Activated T-helper 2 cell treated with anti-CD3 and anti-CD28 coated beads, Interferon-gamma antibody, Interleukin-2, Interleukin-4, amounts not matched to agents 10 μg/mL and 5 μg/mL and 100 μg/mL, durations not matched to agents 14 hours and 24 hours and 36 hours (primary cell): ENCODE results near the gene DDX41. TPM values are rescaled to one million over a fixed set of nuclear protein-coding genes. Genes with fewer than 3 reads are reported as not detected.
A peak's percentile ranks its signal among the peaks of the same experiment; 100 is the strongest.
"Not testable (repeated sequence)": the region's sequence is repeated elsewhere in the genome, so short reads cannot be mapped to it uniquely, and the experiment has no call there.

Experiments
- DNase-seq: peaks from one replicate; pipeline ENCODE4 v3.0.0; 2021; ENCODE audit warnings: low spot score
- H3K27ac Mint-ChIP-seq: one replicate; pipeline ENCODE4 v1.8.0; 2021; ENCODE audit warnings: mixed read lengths
- H3K27me3 Mint-ChIP-seq: one replicate; pipeline ENCODE4 v1.8.0; 2021; ENCODE audit warnings: low read depth, mixed read lengths
- H3K36me3 Mint-ChIP-seq: one replicate; pipeline ENCODE4 v1.8.0; 2021; ENCODE audit warnings: low read depth, mixed read lengths
- H3K4me1 Mint-ChIP-seq: one replicate; pipeline ENCODE4 v1.8.0; 2021; ENCODE audit warnings: low read depth, mixed read lengths
- H3K4me3 Mint-ChIP-seq: one replicate; pipeline ENCODE4 v1.8.0; 2021; ENCODE audit warnings: low read depth, mild to moderate bottlenecking, moderate library complexity, mixed read lengths
- H3K9me3 Mint-ChIP-seq: one replicate; pipeline ENCODE4 v1.8.0; 2021; ENCODE audit warnings: mixed read lengths
- intact Hi-C: fragments of 100-400 bp; cut with micrococcal nuclease; formaldehyde crosslinking; loops from one replicate; pipeline ENCODE4 v1.15.1; 2023
- total RNA-seq: library from RNA; stranded (reverse); gene quantifications from 2 replicates; pipeline ENCODE4 v1.2.3, GENCODE V29; 2022

DDX41 gene
- total RNA-seq, 1 donor from 2014 or later: 144 TPM

- Mint-ChIP-seq H3K9me3 (no peaks in the 10 kb centered on the region), H3K27ac (no peak overlapping the region), H3K4me1 (peaks cover 12% of the 10 kb centered on the region), H3K36me3 (peaks cover 48% of the 10 kb centered on the region), H3K4me3 (no peak overlapping the region), H3K27me3 (no peaks in the 10 kb centered on the region)
- DNase-seq: no peak
- intact Hi-C loops: no loop called here
Observed at GRCh38 chr5:177490311-177490991, 26.3 kb downstream of the DDX41 start.

GRCh38 chr5:177489119-177489716 lies 27.5 kb downstream of the DDX41 start:
- intact Hi-C loops: no loop called here
- Mint-ChIP-seq H3K4me3 (no peak overlapping the region), H3K9me3 (no peaks in the 10 kb centered on the region), H3K4me1 (peaks cover 8% of the 10 kb centered on the region), H3K36me3 (peaks cover 55% of the 10 kb centered on the region), H3K27me3 (no peaks in the 10 kb centered on the region), H3K27ac (no peak overlapping the region)
- DNase-seq: no peak

- intact Hi-C loops: no loop called here
- no peaks in the 10 kb centered on the region for H3K27me3 Mint-ChIP-seq
- peaks cover 2% of the 10 kb centered on the region for H3K4me1 Mint-ChIP-seq
- no peak for DNase-seq
- peaks cover 56% of the 10 kb centered on the region for H3K36me3 Mint-ChIP-seq
- H3K4me3 Mint-ChIP-seq: no peak overlapping the region
- no peaks in the 10 kb centered on the region for H3K9me3 Mint-ChIP-seq
- H3K27ac Mint-ChIP-seq: no peak overlapping the region
Observed at GRCh38 chr5:177487975-177488374, 28.8 kb downstream of the DDX41 start.

GRCh38 chr5:177487144-177487543 lies 29.6 kb downstream of the DDX41 start:
- no peak overlapping the region for H3K4me3 Mint-ChIP-seq
- H3K4me1 Mint-ChIP-seq: peaks cover 2% of the 10 kb centered on the region
- no peaks in the 10 kb centered on the region for H3K9me3 Mint-ChIP-seq
- no peaks in the 10 kb centered on the region for H3K27me3 Mint-ChIP-seq
- H3K27ac Mint-ChIP-seq: no peak overlapping the region
- peaks cover 51% of the 10 kb centered on the region for H3K36me3 Mint-ChIP-seq
- no peak for DNase-seq
- intact Hi-C loops: no loop called here

GRCh38 chr5:177486256-177486655 lies 30.5 kb downstream of the DDX41 start:
- Mint-ChIP-seq H3K4me1 (peaks cover 2% of the 10 kb centered on the region), H3K4me3 (no peak overlapping the region), H3K27me3 (no peaks in the 10 kb centered on the region), H3K36me3 (peaks cover 46% of the 10 kb centered on the region), H3K27ac (no peak overlapping the region), H3K9me3 (no peaks in the 10 kb centered on the region)
- intact Hi-C loops: no loop called here
- no peak for DNase-seq

- H3K36me3 Mint-ChIP-seq: peaks cover 42% of the 10 kb centered on the region
- H3K4me1 Mint-ChIP-seq, H3K4me3 Mint-ChIP-seq, H3K27me3 Mint-ChIP-seq, intact Hi-C loops, H3K9me3 Mint-ChIP-seq, DNase-seq, H3K27ac Mint-ChIP-seq: not testable (repeated sequence)
Observed at GRCh38 chr5:177485753-177486152, 31.0 kb downstream of the DDX41 start.

- H3K36me3 Mint-ChIP-seq: peaks cover 35% of the 10 kb centered on the region
- H3K27ac Mint-ChIP-seq: no peak overlapping the region
- H3K9me3 Mint-ChIP-seq: no peaks in the 10 kb centered on the region
- H3K4me3 Mint-ChIP-seq: no peak overlapping the region
- intact Hi-C loops: no loop called here
- no peak for DNase-seq
- no peaks in the 10 kb centered on the region for H3K27me3 Mint-ChIP-seq
- H3K4me1 Mint-ChIP-seq: peaks cover 4% of the 10 kb centered on the region
Observed at GRCh38 chr5:177484902-177485549, 31.7 kb downstream of the DDX41 start.

- no peak overlapping the region for H3K4me3 Mint-ChIP-seq
- H3K27ac Mint-ChIP-seq: no peak overlapping the region
- no peaks in the 10 kb centered on the region for H3K9me3 Mint-ChIP-seq
- no peaks in the 10 kb centered on the region for H3K27me3 Mint-ChIP-seq
- intact Hi-C loops: no loop called here
- peaks cover 33% of the 10 kb centered on the region for H3K36me3 Mint-ChIP-seq
- H3K4me1 Mint-ChIP-seq: peaks cover 11% of the 10 kb centered on the region
- DNase-seq: no peak
Observed at GRCh38 chr5:177483994-177484901, 32.5 kb downstream of the DDX41 start.

- H3K4me3 Mint-ChIP-seq: no peak overlapping the region
- intact Hi-C loops: no loop called here
- DNase-seq: no peak
- H3K36me3 Mint-ChIP-seq: peaks cover 25% of the 10 kb centered on the region
- H3K27me3 Mint-ChIP-seq: no peaks in the 10 kb centered on the region
- H3K4me1 Mint-ChIP-seq: peaks cover 21% of the 10 kb centered on the region
- H3K27ac Mint-ChIP-seq: no peak overlapping the region
- H3K9me3 Mint-ChIP-seq: no peaks in the 10 kb centered on the region
Observed at GRCh38 chr5:177483042-177483441, 33.7 kb downstream of the DDX41 start.

GRCh38 chr5:177482359-177482795 lies 34.4 kb downstream of the DDX41 start:
- Mint-ChIP-seq H3K36me3 (peaks cover 21% of the 10 kb centered on the region), H3K9me3 (no peaks in the 10 kb centered on the region), H3K27me3 (no peaks in the 10 kb centered on the region), H3K4me1 (peaks cover 24% of the 10 kb centered on the region), H3K27ac (peak overlapping the region; percentile 30), H3K4me3 (no peak overlapping the region)
- DNase-seq: no peak
- intact Hi-C loops: no loop called here

GRCh38 chr5:177479774-177480173 lies 37.0 kb downstream of the DDX41 start:
- H3K36me3 Mint-ChIP-seq: peaks cover 9% of the 10 kb centered on the region
- peaks cover 37% of the 10 kb centered on the region for H3K4me1 Mint-ChIP-seq

GRCh38 chr5:177478711-177479646 lies 37.8 kb downstream of the DDX41 start:
- intact Hi-C loops: no loop called here
- Mint-ChIP-seq H3K36me3 (peaks cover 7% of the 10 kb centered on the region), H3K4me3 (no peak overlapping the region), H3K27me3 (peaks cover 5% of the 10 kb centered on the region), H3K9me3 (no peaks in the 10 kb centered on the region), H3K27ac (peak overlapping the region; percentile 89), H3K4me1 (peaks cover 40% of the 10 kb centered on the region)
- DNase-seq: no peak

More at GRCh38 chr5:177479774-177480173, 37.0 kb downstream of the DDX41 start:
- H3K27ac Mint-ChIP-seq: peak overlapping the region; percentile 63
- H3K27me3 Mint-ChIP-seq: peaks cover 2% of the 10 kb centered on the region
- no peak overlapping the region for H3K4me3 Mint-ChIP-seq
- no peaks in the 10 kb centered on the region for H3K9me3 Mint-ChIP-seq
- intact Hi-C loops: no loop called here
- no peak for DNase-seq
